GM18511 (cell line): ENCODE measurements around the gene OR3A2.
"Not testable (repeated sequence)": the region's sequence is repeated elsewhere in the genome, so short reads cannot be mapped to it uniquely, and the experiment has no call there.

Experiments
- ATAC-seq: cut with Tn5 transposase; IDR thresholded peaks from one replicate; pipeline ENCODE4 v1.9.1; 2021; ENCODE audit warnings: mild to moderate bottlenecking, moderate library complexity; ENCODE audit not compliant: unreplicated experiment

Gene OR3A2

GRCh38 chr17:3385869-3386816, at the start of gene OR3A2:
TSS of gene OR3A2 (minus strand) at chr17:3386308.
- ATAC-seq = no peak

DNA sequence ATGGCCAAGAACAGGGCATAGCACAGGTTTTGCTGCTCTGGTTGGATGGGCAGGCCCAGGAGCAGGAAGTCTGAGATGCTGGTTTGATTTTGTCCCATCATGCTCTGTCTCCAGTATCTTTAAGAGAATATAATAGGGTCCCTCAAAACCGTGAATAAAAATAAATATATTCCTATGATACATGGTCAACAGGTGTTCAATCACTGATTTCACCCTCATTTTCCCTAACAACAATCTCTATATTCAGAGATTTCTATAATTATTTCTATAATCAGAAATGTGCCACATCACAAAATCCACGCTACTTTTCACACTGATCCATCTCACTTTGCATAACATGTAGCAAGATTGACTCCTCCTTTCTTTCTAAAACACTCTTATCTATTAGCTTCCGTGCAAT, 47.6 kb upstream of the OR3A2 start, which contains the start of gene OR1E2:
Gene OR1E2, minus strand, starts transcription at position 101 of the 400 bp plus-strand sequence. Its CDS starts 0 bp downstream, at position 101.
- no peak for ATAC-seq

- ATAC-seq = not testable (repeated sequence)
Measured at GRCh38 chr17:3433215-3433614, 47.1 kb upstream of the OR3A2 start.

DNA sequence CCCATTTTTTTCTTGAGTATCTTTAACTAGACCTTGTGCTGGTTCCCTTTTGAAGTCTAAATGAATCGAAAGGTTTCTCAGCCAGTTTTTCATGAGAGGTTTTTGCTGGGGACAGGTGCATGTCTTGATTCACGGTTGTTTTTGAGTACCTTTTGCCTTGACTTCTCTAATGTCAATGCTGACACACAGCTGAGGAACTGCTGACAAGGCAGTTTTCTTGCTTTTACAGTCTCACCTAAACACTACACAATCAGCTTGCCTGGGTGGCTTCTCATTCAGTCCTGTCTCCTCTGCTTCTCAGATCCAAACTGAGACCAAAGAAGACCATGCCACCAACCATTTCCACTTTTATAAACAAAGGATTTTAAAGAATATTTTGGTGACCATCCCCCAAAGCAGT, 32.1 kb upstream of the OR3A2 start:
- no peak for ATAC-seq

GRCh38 chr17:3415610-3416009, 29.5 kb upstream of the OR3A2 start:
- ATAC-seq = no peak

GRCh38 chr17:3412216-3412615, 26.1 kb upstream of the OR3A2 start:
- ATAC-seq = not testable (repeated sequence)

DNA sequence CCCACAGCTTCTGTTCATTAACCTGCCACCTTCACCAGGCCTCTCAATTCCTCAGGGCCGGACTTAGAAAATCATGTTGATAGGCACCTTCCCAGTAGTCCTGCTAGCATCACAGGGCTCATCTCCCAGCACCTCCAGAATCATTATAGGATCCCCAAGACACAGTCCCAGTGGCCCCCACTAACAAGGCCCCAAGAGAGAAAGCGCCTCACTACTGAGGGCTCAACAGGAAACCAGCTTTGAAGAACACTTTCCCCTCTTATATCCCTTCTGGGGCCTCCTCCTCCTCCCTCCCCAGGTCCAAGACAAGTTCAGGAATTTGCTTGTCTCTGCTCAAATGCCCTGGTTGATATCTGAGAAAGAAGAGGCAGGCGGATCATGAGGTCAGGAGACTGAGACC, 25.0 kb upstream of the OR3A2 start, which contains the start of gene OR3A3:
Gene OR3A3, plus strand, starts transcription at position 301 of the 400 bp plus-strand sequence.
- no peak for ATAC-seq

GRCh38 chr17:3403856-3404255, 17.7 kb upstream of the OR3A2 start:
- ATAC-seq = not testable (repeated sequence)

- no peak for ATAC-seq
Measured at GRCh38 chr17:3401786-3402185, 15.7 kb upstream of the OR3A2 start.

GRCh38 chr17:3400055-3400454, 13.9 kb upstream of the OR3A2 start:
- ATAC-seq = no peak

DNA sequence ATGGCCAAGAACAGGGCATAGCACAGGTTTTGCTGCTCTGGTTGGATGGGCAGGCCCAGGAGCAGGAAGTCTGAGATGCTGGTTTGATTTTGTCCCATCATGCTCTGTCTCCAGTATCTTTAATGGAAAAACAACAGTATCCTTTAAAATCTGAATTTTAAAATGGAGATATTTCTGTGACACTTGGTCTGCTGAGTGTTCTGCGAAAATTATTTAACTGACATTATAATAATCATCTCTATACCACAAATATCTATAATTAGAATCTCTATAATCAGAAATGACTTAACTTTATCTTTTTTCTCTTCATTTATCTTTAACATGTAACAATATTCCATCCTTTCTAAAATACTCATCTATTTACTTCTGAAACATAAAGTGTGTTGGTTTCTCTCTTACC, 12.2 kb upstream of the OR3A2 start, which contains the start of gene OR1E1:
Gene OR1E1, minus strand, starts transcription at position 101 of the 400 bp plus-strand sequence. Its CDS starts 0 bp downstream, at position 101.
- ATAC-seq = no peak

GRCh38 chr17:3397801-3398200, 11.7 kb upstream of the OR3A2 start:
- ATAC-seq = not testable (repeated sequence)

DNA sequence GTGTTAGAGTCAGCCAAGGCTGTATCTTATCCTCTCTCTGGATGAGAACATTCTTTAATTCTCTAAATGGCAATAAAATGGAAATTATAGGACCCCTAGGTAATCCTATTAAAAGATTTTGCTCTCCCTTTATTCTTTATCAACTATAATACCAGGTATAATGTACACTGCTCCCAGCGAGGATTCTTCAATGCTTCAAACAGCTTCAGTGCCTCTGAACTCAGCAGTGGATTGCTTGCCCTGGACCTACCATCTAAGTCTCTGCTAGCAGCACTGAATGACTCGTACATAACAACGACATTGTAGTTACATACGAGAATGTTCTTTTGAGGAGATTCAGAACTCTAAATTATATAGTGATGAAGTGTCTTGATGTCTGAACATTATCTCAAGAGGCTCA, 3.7 kb upstream of the OR3A2 start:
- no peak for ATAC-seq

- ATAC-seq = no peak
Measured at GRCh38 chr17:3381957-3382356, 4.2 kb downstream of the OR3A2 start.

DNA sequence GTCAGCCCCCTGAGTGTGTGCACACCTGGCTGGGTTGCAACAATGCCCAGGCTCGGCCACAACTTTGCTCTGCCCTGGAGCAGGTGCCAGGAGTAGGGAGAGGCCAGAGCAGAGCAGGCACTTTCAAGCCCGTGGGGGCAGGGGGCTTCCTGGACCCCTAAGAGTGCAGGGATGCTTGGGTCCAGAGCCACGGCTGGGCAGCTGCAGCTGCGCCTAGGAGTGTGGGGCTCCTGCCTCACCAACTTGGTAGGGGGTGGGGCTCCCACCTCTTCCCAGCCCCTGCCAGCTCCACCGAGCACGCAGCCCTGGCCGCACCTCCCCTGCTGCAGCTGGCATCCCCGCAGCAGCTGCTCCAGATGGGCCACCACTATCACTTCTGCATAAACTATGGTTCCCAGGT, 7.8 kb downstream of the OR3A2 start:
- ATAC-seq = no peak

GRCh38 chr17:3371167-3371566, 14.9 kb downstream of the OR3A2 start:
- not testable (repeated sequence) for ATAC-seq

- not testable (repeated sequence) for ATAC-seq
Measured at GRCh38 chr17:3342782-3343181, 43.3 kb downstream of the OR3A2 start.

- no peak for ATAC-seq
Measured at GRCh38 chr17:3335876-3336275, 50.2 kb downstream of the OR3A2 start.

GRCh38 chr17:3318336-3318735, 67.8 kb downstream of the OR3A2 start:
- no peak for ATAC-seq

- no peak for ATAC-seq
Measured at GRCh38 chr17:3316836-3317235, 69.3 kb downstream of the OR3A2 start.

DNA sequence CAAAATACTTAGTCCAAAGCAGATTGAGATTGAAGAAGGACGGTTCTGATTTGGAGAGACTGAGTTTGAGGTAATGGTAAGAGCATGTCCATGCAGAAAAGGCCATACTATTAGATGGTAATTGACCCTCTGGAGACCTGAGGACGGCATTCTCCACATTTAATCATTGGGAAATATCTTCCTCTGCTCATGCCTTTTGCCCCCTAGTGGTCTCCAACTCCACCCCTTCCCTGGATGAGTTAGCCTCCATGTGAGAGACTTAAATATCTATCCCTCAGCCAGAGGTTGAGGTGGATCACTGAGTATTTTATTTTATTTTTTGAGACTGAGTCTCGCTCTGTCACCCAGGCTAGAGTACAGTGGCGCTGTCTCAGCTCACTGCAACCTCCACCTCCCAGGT, 77.5 kb downstream of the OR3A2 start:
- no peak for ATAC-seq

DNA sequence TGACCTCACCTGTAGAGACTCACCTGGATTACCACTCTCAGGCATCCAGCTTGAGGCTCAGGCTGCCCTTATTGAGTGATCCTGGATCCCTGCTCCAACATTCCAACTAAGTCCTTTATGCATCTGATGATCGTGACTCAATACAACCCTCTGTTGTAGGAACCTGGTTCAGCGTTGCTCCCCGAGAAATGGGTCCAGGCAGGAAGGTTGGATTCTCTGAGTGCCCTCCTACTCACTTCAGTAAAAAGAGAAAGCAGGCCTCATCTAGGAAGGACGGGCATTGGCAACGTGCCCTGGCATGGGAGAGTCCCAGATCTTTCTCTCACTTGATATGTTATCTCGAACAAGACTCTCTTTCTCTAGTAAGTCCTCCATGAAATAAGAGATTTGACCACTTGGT, 87.8 kb downstream of the OR3A2 start, which contains the start of gene OR3A1:
Gene OR3A1, minus strand, starts transcription at position 101 of the 400 bp plus-strand sequence. CDS start 5,778 bp downstream, outside the sequence.
- no peak for ATAC-seq
